Measurements from ENCODE around the gene INSYN2B.

INSYN2B gene
- total RNA-seq = 0 reads per million in 2 donors

DNA sequence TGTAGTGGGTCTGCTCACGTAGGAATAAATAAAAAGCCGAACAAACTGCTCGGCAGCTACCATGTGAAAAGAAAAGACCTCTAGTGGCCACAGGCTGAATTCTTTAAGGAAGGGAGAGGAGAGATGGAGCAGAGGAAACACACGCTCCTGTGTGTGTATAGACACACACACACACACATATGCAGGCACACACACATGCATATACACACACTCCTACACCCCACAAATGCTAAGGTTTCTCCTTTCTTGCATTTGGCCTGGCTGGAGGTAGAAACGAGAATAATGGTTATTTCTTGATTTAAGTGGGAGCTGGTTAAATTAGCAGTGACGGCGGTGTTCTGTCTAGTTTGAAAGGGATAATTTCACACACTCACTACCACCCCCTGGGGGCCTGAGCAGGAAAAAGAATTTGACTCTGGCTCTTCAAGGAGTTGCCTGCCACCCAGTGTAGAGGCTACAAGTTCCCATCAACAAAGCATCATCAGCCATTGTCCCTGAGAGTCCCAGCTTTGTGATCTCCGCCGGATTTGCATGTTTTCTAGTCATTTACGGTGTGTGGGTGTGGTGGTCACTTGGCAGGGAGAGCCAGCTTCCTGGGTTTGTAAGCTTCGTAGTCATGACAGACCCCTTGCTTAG, at the start of gene INSYN2B:
Gene INSYN2B, minus strand, starts transcription at position 78 of the 636 bp plus-strand sequence. CDS start 96,597 bp downstream, outside the sequence.
- DNase-seq = no peak

GRCh38 chr5:170028124-170028523, 47.8 kb upstream of the INSYN2B start:
- DNase-seq = no peak

DNA sequence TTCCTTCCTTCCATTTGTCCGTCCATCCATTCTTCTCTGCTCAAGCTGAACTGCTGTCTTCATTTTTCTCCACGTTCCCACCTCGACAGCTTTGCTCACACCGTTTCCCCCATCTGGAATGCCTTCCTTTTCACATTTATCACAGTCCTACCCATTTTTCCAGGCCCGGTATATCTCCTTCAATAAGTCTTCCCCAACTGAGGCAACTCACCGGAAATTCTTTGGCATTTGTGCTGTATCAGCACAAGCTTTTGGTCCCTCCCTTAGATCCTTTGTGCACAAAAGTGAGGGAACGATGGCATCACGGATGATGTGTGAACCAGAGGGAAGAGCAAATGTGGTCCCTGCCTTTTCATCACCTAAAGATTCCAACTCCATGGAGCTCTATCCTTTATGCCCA, 45.6 kb upstream of the INSYN2B start:
- no peak for DNase-seq

DNA sequence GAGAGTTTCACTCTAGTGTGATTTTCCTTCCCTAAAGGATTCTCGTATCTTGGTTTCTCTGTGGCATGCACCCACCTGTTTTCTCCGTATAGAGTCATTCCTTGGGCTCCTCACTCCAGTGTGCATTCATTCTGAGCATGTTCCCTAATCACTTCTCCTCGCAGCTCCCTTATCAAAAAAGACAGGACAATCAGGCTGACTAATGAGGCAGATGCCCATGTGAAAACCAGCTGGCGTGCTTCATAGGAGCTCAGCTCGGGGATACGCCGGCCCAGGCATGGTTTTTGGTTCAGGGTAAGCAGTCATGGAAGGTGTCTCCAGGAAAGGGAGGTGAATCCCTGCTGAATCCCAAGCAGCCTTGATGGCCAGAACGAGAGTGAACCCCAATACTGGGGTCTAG, 41.2 kb upstream of the INSYN2B start:
- no peak for DNase-seq

- no peak for DNase-seq
Observed at GRCh38 chr5:170020423-170020822, 40.1 kb upstream of the INSYN2B start.

DNA sequence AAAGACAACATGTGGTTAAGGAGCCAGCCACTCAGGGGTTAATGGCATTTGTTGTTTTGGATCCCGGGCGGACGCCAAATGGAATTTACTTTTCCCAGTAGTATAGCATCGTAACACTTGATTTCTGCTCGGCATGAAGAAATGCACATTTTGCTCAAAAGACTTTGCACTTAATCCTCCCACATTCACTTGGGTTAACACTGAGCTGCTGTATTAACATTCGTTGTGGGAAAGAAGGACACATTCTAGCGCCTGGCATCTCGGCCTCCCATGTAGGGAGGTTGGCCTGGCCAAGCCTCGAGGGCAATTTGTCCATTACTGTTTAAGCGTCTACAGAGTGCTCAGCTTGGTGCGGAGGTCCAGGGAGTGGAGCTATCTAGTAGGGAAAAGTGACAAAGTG, 32.3 kb upstream of the INSYN2B start:
- DNase-seq = no peak

GRCh38 chr5:170011751-170012150, 31.5 kb upstream of the INSYN2B start:
- DNase-seq = no peak

- DNase-seq = no peak
Observed at GRCh38 chr5:170010595-170010994, 30.3 kb upstream of the INSYN2B start.

DNA sequence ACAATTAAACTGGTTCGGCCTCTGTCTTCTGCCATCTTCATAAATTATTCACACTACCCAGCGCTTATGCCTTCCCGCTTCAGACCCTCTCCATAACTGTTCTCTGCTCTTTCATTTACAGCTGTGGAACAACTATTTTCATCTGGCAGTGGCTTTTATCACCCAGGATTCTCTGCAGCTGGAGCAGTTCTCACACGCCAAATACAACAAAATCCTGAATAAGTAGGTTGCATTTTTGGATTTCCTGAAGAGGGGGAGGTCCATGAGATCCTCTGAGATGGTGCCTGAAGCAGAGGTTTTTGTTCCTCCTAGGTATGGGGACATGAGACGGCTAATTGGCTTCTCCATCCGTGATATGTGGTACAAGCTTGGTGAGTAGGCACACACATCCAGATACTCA, 28.1 kb upstream of the INSYN2B start:
- no peak for DNase-seq

DNA sequence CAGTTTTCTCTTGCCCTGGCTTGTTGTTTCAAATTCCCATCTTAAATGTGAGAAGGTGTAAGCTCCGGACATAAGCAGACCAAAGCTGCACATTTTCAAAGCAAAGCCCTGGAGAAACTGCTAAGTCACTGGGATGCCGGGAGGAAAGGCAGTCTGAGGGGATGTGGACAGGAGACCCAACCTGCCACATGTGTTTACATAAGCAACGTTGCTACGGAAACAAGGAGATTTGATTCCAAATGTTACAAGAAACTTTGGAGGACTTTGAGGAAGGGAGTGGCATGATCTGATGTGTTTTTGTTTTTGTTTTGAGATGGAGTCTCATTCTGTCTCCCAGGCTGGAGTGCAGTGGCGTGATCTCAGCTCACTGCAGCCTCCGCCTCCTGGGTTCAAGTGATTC, 25.7 kb upstream of the INSYN2B start:
- DNase-seq = no peak

DNA sequence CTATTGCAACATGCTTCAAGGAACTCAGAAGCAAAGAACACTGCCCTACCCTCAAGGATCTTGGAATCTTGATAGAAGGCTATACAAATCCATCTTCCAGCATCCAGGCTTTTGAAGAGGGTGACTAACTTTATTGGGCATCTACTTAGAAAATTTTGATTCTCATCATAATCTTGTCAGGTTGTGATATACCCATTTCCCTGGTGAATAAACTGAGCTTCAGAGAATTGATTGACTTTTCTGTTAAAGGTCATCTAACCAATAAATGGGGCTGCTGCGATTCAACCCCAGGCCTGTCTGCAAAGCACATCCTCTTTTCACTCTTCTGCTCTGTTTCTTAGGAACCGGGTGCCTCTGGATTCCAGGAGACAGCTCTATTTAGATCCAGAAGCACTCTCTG, 19.9 kb upstream of the INSYN2B start:
- DNase-seq = no peak

- no peak for DNase-seq
Observed at GRCh38 chr5:169999621-170000020, 19.3 kb upstream of the INSYN2B start.

DNA sequence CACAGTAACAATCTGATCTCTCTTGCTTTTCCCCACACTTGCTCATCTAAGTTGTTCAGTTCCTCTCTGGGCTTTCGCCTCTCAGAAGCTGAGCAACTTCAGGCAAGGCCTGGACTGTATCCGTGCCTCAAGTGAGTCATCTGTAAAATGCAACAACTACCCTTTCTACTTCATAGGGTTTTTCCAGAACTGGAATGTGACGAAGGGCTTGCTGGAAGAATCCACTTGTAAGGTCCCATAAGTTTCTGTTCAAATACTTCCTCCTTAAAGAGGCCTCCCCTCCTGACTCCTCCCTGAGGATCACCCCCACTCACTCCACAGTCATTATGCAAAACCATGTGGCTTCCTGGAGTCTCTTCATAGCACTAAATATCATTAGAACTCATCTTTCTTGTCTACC, 17.5 kb upstream of the INSYN2B start:
- DNase-seq = no peak

DNA sequence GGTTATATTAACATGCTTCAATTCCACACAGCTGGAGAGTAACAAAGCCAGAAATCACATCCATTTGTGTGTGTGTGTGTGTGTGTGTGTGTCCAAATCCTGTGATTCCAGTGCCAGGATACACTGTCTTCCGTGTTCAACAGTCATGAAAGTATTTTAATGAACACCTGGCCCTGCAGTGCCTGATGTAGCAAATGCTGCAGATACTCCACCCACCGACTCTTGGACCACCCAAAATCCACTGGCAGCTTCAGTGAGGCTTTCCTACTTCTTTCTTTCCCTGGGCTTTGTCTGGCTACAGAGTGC, 13.1 kb upstream of the INSYN2B start:
- DNase-seq = no peak

DNA sequence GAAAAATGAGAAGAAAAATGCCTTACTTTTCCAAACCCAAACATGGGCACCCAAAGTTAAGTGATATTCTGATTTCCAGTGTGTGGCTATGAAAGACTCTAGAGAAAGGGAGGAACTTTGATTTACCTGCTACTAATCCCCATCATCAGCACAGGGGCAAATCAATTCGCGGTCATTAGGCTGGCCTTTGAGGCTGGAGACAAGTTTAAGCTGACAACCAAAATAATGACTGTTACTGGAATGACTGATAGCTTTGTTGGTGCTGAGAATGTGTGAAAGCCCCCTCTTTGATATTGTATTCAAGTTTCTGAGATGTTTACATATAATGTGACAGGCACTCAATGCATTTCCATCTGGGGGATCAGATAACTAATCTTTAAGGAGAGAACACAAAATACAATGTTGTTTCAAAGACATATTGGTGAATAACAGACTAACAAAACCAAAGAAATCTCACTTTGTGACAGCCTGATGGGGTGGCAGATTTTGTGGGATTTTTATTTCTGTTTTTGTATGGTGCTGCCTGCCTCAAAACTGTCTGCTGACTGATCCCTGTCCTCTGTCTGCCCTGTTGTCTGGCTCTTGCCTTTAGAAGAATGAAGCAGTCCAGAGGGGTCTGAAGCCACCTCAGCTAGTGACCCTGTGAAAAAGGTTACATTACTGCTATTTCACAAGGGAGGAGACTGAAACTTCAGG, 12.6 kb upstream of the INSYN2B start:
- no peak for DNase-seq

DNA sequence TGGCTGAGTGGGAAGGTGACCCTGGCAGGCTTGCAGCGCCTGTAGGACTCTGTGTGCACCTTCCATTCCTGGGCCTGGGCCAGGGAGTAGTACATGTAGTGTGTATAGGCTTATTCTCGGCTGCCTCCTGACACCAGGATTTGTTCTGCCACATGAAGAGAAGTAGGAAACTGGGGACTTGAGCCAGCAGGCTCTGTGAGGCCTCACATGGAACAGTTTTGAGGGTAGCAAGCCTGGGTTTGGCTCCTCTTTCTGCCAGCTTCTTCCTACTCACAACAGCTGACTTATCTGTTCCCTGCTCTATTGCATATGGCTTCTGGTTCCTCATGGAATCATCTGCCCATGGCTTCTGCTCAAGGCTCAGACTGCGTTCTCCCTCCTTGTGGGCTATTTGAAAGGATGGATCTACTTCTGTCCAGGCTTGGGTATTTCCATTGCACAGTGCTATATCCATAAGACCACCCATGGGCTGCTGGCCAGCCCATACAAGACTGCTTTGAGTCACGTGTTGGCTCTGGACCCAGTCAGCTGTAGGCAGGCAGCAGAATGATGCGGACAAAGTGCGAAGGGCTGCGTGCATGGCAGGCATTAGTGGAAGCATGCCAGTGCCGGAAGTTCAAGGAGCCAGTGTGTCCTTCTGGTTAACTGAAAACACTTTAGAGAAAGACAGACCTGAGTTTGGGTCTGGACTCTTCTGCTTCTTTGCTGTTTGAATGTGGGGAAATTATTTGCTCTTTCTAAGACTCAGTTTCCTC, 11.0 kb upstream of the INSYN2B start:
- DNase-seq = no peak

DNA sequence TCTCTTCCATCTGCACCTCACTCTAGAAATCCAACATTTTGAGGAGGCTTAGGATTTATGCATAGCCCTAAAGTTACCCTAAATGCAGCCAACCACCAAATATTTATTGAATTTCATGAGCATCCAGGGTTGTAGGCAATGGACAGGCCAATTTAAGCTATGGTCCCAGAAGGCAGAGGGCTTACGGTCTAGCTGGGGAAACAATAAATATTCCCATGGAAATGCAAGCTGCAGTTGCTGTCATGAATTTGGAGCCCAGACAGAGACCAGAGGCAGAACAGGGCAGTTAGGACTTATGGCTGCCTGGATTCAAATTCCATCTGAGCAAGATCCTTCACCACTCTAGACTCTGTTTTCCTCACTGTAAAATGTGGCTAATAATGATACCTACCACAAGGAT, 9.1 kb upstream of the INSYN2B start:
- no peak for DNase-seq

- no peak for DNase-seq
Observed at GRCh38 chr5:169988947-169989346, 8.7 kb upstream of the INSYN2B start.

- DNase-seq = no peak
Observed at GRCh38 chr5:169988206-169988605, 7.9 kb upstream of the INSYN2B start.

DNA sequence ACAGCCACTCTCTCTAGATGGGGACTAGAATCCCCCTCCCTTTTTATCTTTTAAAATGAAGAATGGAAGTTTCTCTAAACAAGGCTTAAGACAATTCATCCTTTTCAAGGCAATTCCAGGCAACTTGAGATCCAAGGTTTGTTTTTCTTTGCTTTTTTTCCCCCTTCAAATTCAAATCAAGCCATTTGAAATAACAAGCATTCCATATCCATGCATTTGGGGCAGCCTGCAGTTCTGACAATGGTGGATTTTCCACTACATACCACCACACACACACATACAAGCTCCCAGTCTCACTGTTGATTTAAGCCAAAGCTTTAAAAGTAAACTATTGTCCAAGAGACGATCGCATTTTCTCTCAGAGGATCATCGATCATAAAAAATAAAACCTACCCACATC, 424 bp downstream of the INSYN2B start:
- no peak for DNase-seq

DNA sequence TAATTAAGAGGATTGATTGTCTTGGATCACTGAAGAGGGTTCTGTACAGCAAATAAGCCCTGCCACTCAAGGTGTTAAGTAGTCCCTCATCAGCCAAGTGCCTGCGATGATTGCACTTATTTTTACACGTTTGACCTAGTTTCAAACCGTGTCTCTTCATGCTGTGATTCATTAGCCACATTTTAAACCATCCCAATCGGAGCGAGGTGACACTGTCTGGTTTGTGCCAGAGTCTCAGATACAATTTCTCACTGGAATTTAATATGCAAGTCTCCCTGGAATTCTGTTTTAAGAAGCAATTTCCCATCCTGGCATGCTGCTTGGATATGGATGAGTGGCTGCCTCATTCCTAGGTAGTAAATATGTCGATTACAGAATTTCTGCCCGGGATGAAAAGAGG, 1.6 kb downstream of the INSYN2B start:
- no peak for DNase-seq

DNA sequence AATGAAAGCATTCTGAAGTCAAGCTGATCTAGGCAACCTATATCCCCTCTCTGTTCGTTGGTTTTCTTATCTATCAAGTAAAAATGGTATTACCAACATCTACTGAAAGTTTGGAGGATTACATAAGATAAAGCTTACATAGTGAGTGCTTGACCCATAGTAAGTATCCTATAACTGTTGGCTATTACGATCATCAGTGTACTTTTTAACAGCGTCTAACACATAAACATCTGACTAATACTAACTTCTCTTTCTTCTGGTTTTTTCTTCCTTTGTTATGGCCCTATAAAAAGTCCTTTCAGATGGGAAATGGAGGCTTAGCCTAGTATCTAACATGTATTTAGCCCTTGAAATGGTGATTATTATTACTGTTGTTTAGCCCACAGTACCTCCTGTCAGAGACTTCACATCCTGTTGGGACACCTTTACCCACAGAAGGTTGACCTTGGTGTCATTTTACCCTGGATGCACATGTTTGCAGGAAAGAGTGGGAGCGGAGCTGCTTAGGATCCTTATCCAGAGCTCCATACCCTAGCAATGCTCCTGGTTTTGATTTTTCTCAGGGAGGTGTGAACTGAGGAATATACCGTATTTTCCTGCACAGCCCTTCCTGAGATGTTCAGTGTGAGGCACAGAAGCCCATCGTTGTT, 6.0 kb downstream of the INSYN2B start:
- no peak for DNase-seq

GRCh38 chr5:169973056-169973455, 7.2 kb downstream of the INSYN2B start:
- DNase-seq = no peak

- DNase-seq = no peak
Observed at GRCh38 chr5:169971780-169972179, 8.5 kb downstream of the INSYN2B start.
